Loucy (cell line): ENCODE results near the gene CBARP.

Source experiments
- H2AFZ ChIP-seq: fragments of 200-600 bp; sonication (generic); 2 replicates; pipeline ENCODE4 v1.6.0; 2016; ENCODE audit warnings: antibody characterized with exemption, mild to moderate bottlenecking, low read length, moderate library complexity
- H3F3A ChIP-seq: fragments of 200-600 bp; 2 replicates; pipeline ENCODE4 v1.6.0; 2016; ENCODE audit warnings: antibody characterized with exemption, low read depth, mild to moderate bottlenecking
- H3K27me3 ChIP-seq: fragments of 200-600 bp; sonication (generic); 2 replicates; pipeline ENCODE4 v1.6.1; 2014; ENCODE audit warnings: low read length, mild to moderate bottlenecking; ENCODE audit not compliant: insufficient read depth, poor library complexity, severe bottlenecking
- H3K36me3 ChIP-seq: fragments of 200-600 bp; sonication (generic); 2 replicates; pipeline ENCODE4 v1.6.1; 2016; ENCODE audit warnings: low read length; ENCODE audit not compliant: insufficient read depth
- H3K4me1 ChIP-seq: fragments of 200-600 bp; sonication (generic); 2 replicates; pipeline ENCODE4 v1.5.1; 2014; ENCODE audit warnings: low read length, mild to moderate bottlenecking; ENCODE audit not compliant: insufficient read depth, poor library complexity, severe bottlenecking
- H3K4me2 ChIP-seq: fragments of 200-600 bp; sonication (generic); 2 replicates; pipeline ENCODE4 v1.6.0; 2014; ENCODE audit warnings: antibody characterized with exemption, low read length, low read depth, mild to moderate bottlenecking; ENCODE audit not compliant: poor library complexity, severe bottlenecking
- H3K4me3 ChIP-seq: fragments of 200-600 bp; sonication (generic); 2 replicates; pipeline ENCODE4 v1.5.1; 2014; ENCODE audit warnings: low read length, mild to moderate bottlenecking, mixed read lengths; ENCODE audit not compliant: poor library complexity, severe bottlenecking
- H3K79me2 ChIP-seq: fragments of 200-600 bp; sonication (generic); 2 replicates; pipeline ENCODE4 v1.6.1; 2014; ENCODE audit warnings: low read length; ENCODE audit not compliant: insufficient read depth
- H3K9ac ChIP-seq: fragments of 200-600 bp; sonication (generic); 2 replicates; pipeline ENCODE4 v1.6.0; 2014; ENCODE audit warnings: mild to moderate bottlenecking, low read depth, low read length, moderate library complexity; ENCODE audit not compliant: poor library complexity, severe bottlenecking
- H3K9me2 ChIP-seq: fragments of 200-600 bp; sonication (generic); replicated peaks from 2 replicates; pipeline ENCODE4 v1.6.1; 2016; ENCODE audit warnings: low read depth, low read length, mixed read lengths
- H3K9me3 ChIP-seq: fragments of 200-600 bp; sonication (generic); 2 replicates; pipeline ENCODE4 v1.6.1; 2014; ENCODE audit warnings: mild to moderate bottlenecking, antibody characterized with exemption, low read length, low read depth; ENCODE audit not compliant: insufficient read depth
- H4K20me1 ChIP-seq: fragments of 200-600 bp; sonication (generic); 2 replicates; pipeline ENCODE4 v1.6.0; 2014; ENCODE audit warnings: antibody characterized with exemption, low read length, mild to moderate bottlenecking; ENCODE audit not compliant: insufficient read depth, poor library complexity, severe bottlenecking
- EZH2phosphoT487 ChIP-seq: fragments of 200-600 bp; IDR thresholded peaks from 2 replicates; pipeline ENCODE4 v1.6.1; 2018; ENCODE audit warnings: antibody characterized with exemption, mild to moderate bottlenecking, moderate library complexity, borderline replicate concordance
- TF ChIP-seq, protein P1 (sequence below): fragments of 200-600 bp; sonication (generic); conservative IDR thresholded peaks from 2 replicates; pipeline ENCODE4 v1.5.1; 2014; ENCODE audit warnings: mild to moderate bottlenecking, antibody characterized with exemption, low read length

The CBARP gene

DNA sequence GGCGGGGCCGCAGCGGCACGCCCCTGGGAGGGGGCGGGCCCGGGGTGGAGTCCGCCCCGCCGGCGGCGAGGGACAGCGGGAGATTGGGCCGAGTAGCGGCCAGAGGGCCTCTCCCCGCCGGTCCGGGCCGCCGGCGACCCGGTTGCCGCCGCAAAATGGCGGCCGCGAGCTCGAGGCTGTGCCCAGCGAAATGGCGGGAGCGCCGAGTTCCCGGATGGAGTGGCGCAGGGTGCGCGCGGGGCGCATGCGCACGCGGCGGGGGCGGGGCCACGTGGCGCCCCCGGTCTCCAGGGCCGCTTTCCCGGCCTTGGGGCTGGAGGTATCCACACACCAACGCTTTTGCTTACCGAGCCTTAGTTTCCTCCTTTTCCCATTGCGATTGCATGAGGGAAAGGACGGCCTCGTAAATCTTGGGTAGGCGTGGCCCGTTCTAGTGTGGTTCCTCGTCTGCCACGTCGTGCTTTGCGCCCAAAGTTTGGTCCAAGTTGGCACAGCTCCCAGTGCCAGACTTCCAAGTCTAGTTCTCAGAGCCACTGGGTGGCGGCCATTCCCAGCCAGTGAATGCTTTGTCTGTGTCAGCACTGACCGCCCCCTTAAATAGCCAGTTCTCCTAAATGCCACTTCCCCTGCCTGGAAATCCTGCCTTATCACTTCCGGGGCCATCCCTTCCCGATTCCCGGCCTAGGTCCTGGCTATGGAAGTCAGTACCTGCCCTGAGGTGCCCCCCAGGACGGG, 31.8 kb upstream of the CBARP start:
- TF ChIP-seq, protein P1, sequence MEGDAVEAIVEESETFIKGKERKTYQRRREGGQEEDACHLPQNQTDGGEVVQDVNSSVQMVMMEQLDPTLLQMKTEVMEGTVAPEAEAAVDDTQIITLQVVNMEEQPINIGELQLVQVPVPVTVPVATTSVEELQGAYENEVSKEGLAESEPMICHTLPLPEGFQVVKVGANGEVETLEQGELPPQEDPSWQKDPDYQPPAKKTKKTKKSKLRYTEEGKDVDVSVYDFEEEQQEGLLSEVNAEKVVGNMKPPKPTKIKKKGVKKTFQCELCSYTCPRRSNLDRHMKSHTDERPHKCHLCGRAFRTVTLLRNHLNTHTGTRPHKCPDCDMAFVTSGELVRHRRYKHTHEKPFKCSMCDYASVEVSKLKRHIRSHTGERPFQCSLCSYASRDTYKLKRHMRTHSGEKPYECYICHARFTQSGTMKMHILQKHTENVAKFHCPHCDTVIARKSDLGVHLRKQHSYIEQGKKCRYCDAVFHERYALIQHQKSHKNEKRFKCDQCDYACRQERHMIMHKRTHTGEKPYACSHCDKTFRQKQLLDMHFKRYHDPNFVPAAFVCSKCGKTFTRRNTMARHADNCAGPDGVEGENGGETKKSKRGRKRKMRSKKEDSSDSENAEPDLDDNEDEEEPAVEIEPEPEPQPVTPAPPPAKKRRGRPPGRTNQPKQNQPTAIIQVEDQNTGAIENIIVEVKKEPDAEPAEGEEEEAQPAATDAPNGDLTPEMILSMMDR: no peak
- TF ChIP-seq EZH2phosphoT487: no peak
- Histone ChIP-seq H3K4me1 (peaks cover 48% of the 10 kb centered on the region), H3K36me3 (peaks cover 44% of the 10 kb centered on the region; the same call in 1 of the 2 replicates)

DNA sequence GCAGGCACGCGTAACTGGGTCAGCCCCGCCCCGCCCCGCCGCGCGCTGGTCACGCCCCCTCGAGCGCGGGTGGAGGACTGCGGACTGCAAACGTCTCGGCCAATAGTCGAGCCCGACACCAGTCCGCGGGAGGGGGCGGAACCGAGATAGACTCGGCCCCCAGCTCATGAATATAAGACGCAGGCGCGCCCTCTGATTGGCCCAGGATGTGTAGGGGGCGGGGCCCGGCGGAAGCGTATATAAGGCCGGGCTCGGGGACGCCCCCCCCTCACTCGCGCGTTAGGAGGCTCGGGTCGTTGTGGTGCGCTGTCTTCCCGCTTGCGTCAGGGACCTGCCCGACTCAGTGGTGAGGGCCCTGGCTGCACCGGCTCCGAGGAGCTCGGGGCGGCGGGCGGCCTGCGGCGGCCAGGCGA, 31.3 kb upstream of the CBARP start, which contains the start of gene CIRBP:
CIRBP (plus strand) TSS at position 268 of the 413 bp plus-strand sequence. CDS start 1,602 bp downstream, outside the sequence.
- Histone ChIP-seq H3K79me2 (peaks cover 46% of the 10 kb centered on the region), H3K36me3 (peaks cover 38% of the 10 kb centered on the region; the same call in 1 of the 2 replicates), H3K4me1 (peaks cover 46% of the 10 kb centered on the region), H3K9me2 (no peaks in the 10 kb centered on the region), H3K4me2 (peak within 1 kb of the TSS; percentile 100), H3F3A (peaks cover 12% of the 10 kb centered on the region), H2AFZ (no peak within 1 kb of the TSS), H3K27me3 (peaks cover 4% of the 10 kb centered on the region), H3K9ac (peak within 1 kb of the TSS; percentile 97), H3K4me3 (peak within 1 kb of the TSS; percentile 94), H3K9me3 (no peaks in the 10 kb centered on the region), H4K20me1 (peaks cover 45% of the 10 kb centered on the region)
- no peak for TF ChIP-seq EZH2phosphoT487
- TF ChIP-seq, protein P1: no peak

More for the DNA sequence above, 31.8 kb upstream of the CBARP start:
- H3K79me2 ChIP-seq: peaks cover 52% of the 10 kb centered on the region
- peaks cover 14% of the 10 kb centered on the region for H3F3A ChIP-seq
- peak overlapping the region; percentile 97 for H3K9ac ChIP-seq
- H2AFZ ChIP-seq: no peak overlapping the region
- peaks cover 51% of the 10 kb centered on the region for H4K20me1 ChIP-seq
- H3K27me3 ChIP-seq: peaks cover 4% of the 10 kb centered on the region
- peak overlapping the region; percentile 94 for H3K4me3 ChIP-seq
- H3K9me3 ChIP-seq: no peaks in the 10 kb centered on the region
- H3K9me2 ChIP-seq: no peaks in the 10 kb centered on the region
- H3K4me2 ChIP-seq: peak overlapping the region; percentile 100

DNA sequence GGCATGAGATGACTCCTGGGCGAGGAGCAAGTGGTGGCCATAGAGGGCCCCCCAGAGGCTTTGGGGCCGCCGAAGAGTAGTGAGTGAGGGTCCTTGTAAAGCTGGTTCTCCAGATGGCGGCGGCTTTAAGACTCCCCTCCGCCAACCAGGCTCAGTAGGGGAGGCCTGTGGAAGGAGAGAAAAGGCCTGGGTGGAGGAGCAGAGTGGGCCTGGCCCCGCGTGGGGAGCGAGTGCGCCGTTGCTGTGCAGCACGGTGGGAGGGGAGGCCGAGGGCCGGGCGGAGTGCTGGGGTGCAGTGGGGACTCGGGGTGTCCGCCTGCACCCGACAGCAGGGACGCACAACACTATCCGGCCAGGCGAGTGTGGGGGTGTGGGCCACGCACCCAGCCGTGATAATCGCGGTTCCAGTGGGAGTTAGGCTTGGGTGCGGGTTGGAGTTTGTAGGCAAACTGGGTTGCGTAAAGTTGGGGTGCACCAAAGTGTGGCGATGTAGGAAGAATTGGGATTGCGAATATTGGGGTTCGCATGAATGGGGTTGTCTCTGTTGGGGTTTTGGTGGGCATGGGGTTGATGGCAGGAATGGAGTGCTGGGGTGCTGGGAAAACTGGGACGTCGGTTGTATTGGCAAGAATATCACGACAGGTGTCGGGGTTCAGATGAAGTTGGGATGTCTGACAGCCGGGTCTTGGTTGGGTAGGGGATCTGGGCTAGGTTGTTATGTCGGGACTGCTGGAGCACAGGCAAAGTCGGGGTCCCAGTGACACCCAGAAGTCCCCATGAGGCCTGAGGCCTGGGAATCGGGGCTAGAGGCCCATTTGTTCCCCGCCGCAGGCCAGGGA, 30.6 kb upstream of the CBARP start:
- no peak for TF ChIP-seq EZH2phosphoT487
- TF ChIP-seq, protein P1: no peak
- H3K27me3 ChIP-seq: peaks cover 4% of the 10 kb centered on the region
- peak overlapping the region; percentile 17 for H3K9ac ChIP-seq
- peaks cover 40% of the 10 kb centered on the region for H3K79me2 ChIP-seq
- peaks cover 39% of the 10 kb centered on the region for H4K20me1 ChIP-seq
- peaks cover 32% of the 10 kb centered on the region; the same call in 1 of the 2 replicates for H3K36me3 ChIP-seq
- H3K9me2 ChIP-seq: no peaks in the 10 kb centered on the region
- H3K9me3 ChIP-seq: no peaks in the 10 kb centered on the region
- H3F3A ChIP-seq: peaks cover 7% of the 10 kb centered on the region
- H3K4me3 ChIP-seq: peak overlapping the region; percentile 94
- H3K4me1 ChIP-seq: peaks cover 46% of the 10 kb centered on the region
- peak overlapping the region; percentile 79 for H3K4me2 ChIP-seq
- H2AFZ ChIP-seq: no peak overlapping the region
